IMR-90 (cell line): ENCODE measurements around the gene UBL5. TPM values are rescaled to one million over a fixed set of nuclear protein-coding genes. Genes with fewer than 3 reads are reported as not detected.

Experiments used
- ATAC-seq: fragments of 200-7000 bp; cut with Tn5 transposase; 2 replicates; pipeline ENCODE4 v1.9.1; 2020; ENCODE audit warnings: low read depth, mild to moderate bottlenecking, moderate library complexity
- BruUV-seq: library from RNA; stranded (reverse); fragments of 400-500 nt; replicated peaks from 2 replicates; lab custom pipeline; 2021; lab: Mats Ljungman, UMichigan
- CTCF ChIA-PET: fragments of 300-600 bp; formaldehyde crosslinking; extraction: SDS; loops from one replicate; lab custom pipeline; 2021; ENCODE audit warnings: antibody characterized with exemption; lab: Yijun Ruan, JAX
- POLR2A ChIA-PET: fragments of 300-600 bp; sonication (Branson Sonifier 250); formaldehyde crosslinking; loops from one replicate; lab custom pipeline; 2022; ENCODE audit warnings: antibody characterized with exemption; ENCODE audit not compliant: unreplicated experiment; lab: Charles Lee
- DNase-seq: peaks from one replicate; pipeline ENCODE4 v3.0.0; 2013
- H2AFZ ChIP-seq: replicated peaks from 2 replicates; pipeline ENCODE3; 2013; ENCODE audit warnings: low read length, mild to moderate bottlenecking; ENCODE audit not compliant: poor library complexity
- H2AK5ac ChIP-seq: 2 replicates; pipeline ENCODE4 v1.6.1; 2013; ENCODE audit warnings: low read depth, low read length, inconsistent platforms
- H2AK9ac ChIP-seq: replicated peaks from 2 replicates; pipeline ENCODE3; 2013; ENCODE audit warnings: mild to moderate bottlenecking, low read depth, low read length, moderate library complexity; ENCODE audit not compliant: poor library complexity
- H2BK120ac ChIP-seq: 2 replicates; pipeline ENCODE4 v1.6.1; 2013; ENCODE audit warnings: low read depth, low read length, inconsistent platforms
- H2BK15ac ChIP-seq: 3 replicates; pipeline ENCODE4 v1.6.1; 2013; ENCODE audit warnings: low read depth, low read length, inconsistent platforms
- H2BK20ac ChIP-seq: 2 replicates; pipeline ENCODE4 v1.6.1; 2013; ENCODE audit warnings: low read depth, mild to moderate bottlenecking, inconsistent platforms, low read length, moderate library complexity
- H2BK5ac ChIP-seq: 2 replicates; pipeline ENCODE4 v1.6.1; 2013; ENCODE audit warnings: mild to moderate bottlenecking, low read depth, low read length, inconsistent platforms; ENCODE audit not compliant: poor library complexity, severe bottlenecking
- H3K14ac ChIP-seq: replicated peaks from 2 replicates; pipeline ENCODE4 v1.6.1; 2013; ENCODE audit warnings: low read depth, low read length, inconsistent platforms
- H3K18ac ChIP-seq: 2 replicates; pipeline ENCODE4 v1.6.1; 2013; ENCODE audit warnings: low read depth, low read length, control low read depth
- H3K23ac ChIP-seq: 2 replicates; pipeline ENCODE4 v1.6.1; 2013; ENCODE audit warnings: low read depth, low read length, inconsistent platforms
- H3K27ac ChIP-seq: 2 replicates; pipeline ENCODE4 v1.5.1; 2013; ENCODE audit warnings: mild to moderate bottlenecking, control low read depth, low read length; ENCODE audit not compliant: insufficient read depth
- H3K27me3 ChIP-seq: 2 replicates; pipeline ENCODE4 v1.6.1; 2013; ENCODE audit warnings: low read length; ENCODE audit not compliant: control insufficient read depth, insufficient read depth
- H3K36me3 ChIP-seq: 2 replicates; pipeline ENCODE4 v1.6.1; 2013; ENCODE audit warnings: low read length, mixed read lengths; ENCODE audit not compliant: control insufficient read depth, insufficient read depth
- H3K4ac ChIP-seq: 2 replicates; pipeline ENCODE4 v1.6.1; 2013; ENCODE audit warnings: low read depth, low read length, inconsistent platforms
- H3K4me1 ChIP-seq: 2 replicates; pipeline ENCODE4 v1.6.1; 2013; ENCODE audit warnings: low read length, mixed read lengths; ENCODE audit not compliant: control insufficient read depth, insufficient read depth
- H3K4me2 ChIP-seq: 2 replicates; pipeline ENCODE4 v1.6.1; 2013; ENCODE audit warnings: low read depth, mild to moderate bottlenecking, control low read depth, low read length, moderate library complexity
- H3K4me3 ChIP-seq: 2 replicates; pipeline ENCODE4 v1.5.1; 2013; ENCODE audit warnings: low read depth, mild to moderate bottlenecking, control low read depth, low read length, moderate library complexity; ENCODE audit not compliant: insufficient read depth
- H3K56ac ChIP-seq: 2 replicates; pipeline ENCODE4 v1.6.1; 2013; ENCODE audit warnings: low read length, inconsistent platforms; ENCODE audit not compliant: insufficient read depth; ENCODE audit errors: extremely low read depth
- H3K79me1 ChIP-seq, 2 experiments: 2 replicates each; pipeline ENCODE4 v1.6.1; 2013; ENCODE audit warnings: low read length in 2 of 2, inconsistent platforms in 1 of 2, low read depth in 1 of 2
- H3K9ac ChIP-seq: 2 replicates; pipeline ENCODE4 v1.6.1; 2013; ENCODE audit warnings: low read depth, low read length, control low read depth
- H3K9me1 ChIP-seq: 2 replicates; pipeline ENCODE4 v1.6.1; 2013; ENCODE audit warnings: low read length, inconsistent platforms; ENCODE audit not compliant: insufficient read depth
- H3K9me3 ChIP-seq: 2 replicates; pipeline ENCODE4 v1.6.1; 2013; ENCODE audit warnings: low read length; ENCODE audit not compliant: control insufficient read depth, insufficient read depth
- H4K20me1 ChIP-seq: 2 replicates; pipeline ENCODE4 v1.6.1; 2013; ENCODE audit warnings: low read length, inconsistent platforms; ENCODE audit not compliant: insufficient read depth
- H4K5ac ChIP-seq: 2 replicates; pipeline ENCODE4 v1.6.1; 2013; ENCODE audit warnings: mild to moderate bottlenecking, low read depth, low read length, control low read depth
- H4K8ac ChIP-seq, 2 experiments: 2 replicates each; pipeline ENCODE4 v1.6.1; 2013; ENCODE audit warnings: low read depth in 2 of 2, low read length in 2 of 2, control low read depth in 1 of 2, inconsistent platforms in 1 of 2
- H4K91ac ChIP-seq: 2 replicates; pipeline ENCODE4 v1.6.1; 2013; ENCODE audit warnings: low read depth, low read length, inconsistent platforms; ENCODE audit not compliant: insufficient read depth
- BHLHE40 ChIP-seq: fragments of 150-350 bp; IDR thresholded peaks from 2 replicates; pipeline ENCODE4 v1.6.1; 2016; ENCODE audit warnings: mild to moderate bottlenecking, low read depth, low read length
- CEBPB ChIP-seq: IDR thresholded peaks from 2 replicates; pipeline ENCODE4 v1.6.1; 2012; ENCODE audit warnings: low read depth, low read length, improper control_type of control experiment
- CHD1 ChIP-seq: IDR thresholded peaks from 2 replicates; pipeline ENCODE4 v1.6.1; 2012; ENCODE audit warnings: low read depth, low read length, improper control_type of control experiment
- ELK1 ChIP-seq: fragments of 150-350 bp; IDR thresholded peaks from 2 replicates; pipeline ENCODE4 v1.6.1; 2016; ENCODE audit warnings: low read depth, mild to moderate bottlenecking, low read length, moderate library complexity, borderline replicate concordance
- FOS ChIP-seq: fragments of 150-350 bp; IDR thresholded peaks from 2 replicates; pipeline ENCODE4 v1.6.1; 2016; ENCODE audit warnings: low read depth, low read length
- MAFK ChIP-seq: IDR thresholded peaks from 2 replicates; pipeline ENCODE4 v1.6.1; 2012; ENCODE audit warnings: low read depth, low read length, improper control_type of control experiment
- MAZ ChIP-seq: IDR thresholded peaks from 2 replicates; pipeline ENCODE4 v1.6.1; 2012; ENCODE audit warnings: low read depth, mild to moderate bottlenecking, low read length, improper control_type of control experiment, moderate library complexity, borderline replicate concordance
- NFE2L2 ChIP-seq: fragments of 150-350 bp; IDR thresholded peaks from 2 replicates; pipeline ENCODE4 v1.6.1; 2016; ENCODE audit warnings: low read depth, mild to moderate bottlenecking, low read length
- POLR2A ChIP-seq: IDR thresholded peaks from 2 replicates; pipeline ENCODE4 v1.6.1; 2012; ENCODE audit warnings: mild to moderate bottlenecking, low read depth, low read length
- RAD21 ChIP-seq: IDR thresholded peaks from 2 replicates; pipeline ENCODE4 v1.6.1; 2012; ENCODE audit warnings: low read length, improper control_type of control experiment
- RCOR1 ChIP-seq: IDR thresholded peaks from 2 replicates; pipeline ENCODE4 v1.6.1; 2012; ENCODE audit warnings: mild to moderate bottlenecking, low read length, improper control_type of control experiment; ENCODE audit not compliant: insufficient replicate concordance
- RFX5 ChIP-seq: IDR thresholded peaks from 2 replicates; pipeline ENCODE4 v1.8.0; 2012; ENCODE audit warnings: low read depth, mild to moderate bottlenecking, low read length, moderate library complexity
- SMC3 ChIP-seq: fragments of 150-350 bp; IDR thresholded peaks from 2 replicates; pipeline ENCODE4 v1.6.1; 2016; ENCODE audit warnings: low read depth, mild to moderate bottlenecking, antibody characterized with exemption, low read length, moderate library complexity
- WGBS, 2 experiments: methylation state at CpG; one replicate each; pipeline versions ENCODE4 v1.1.5 to v1.1.7; 2013; ENCODE audit warnings: missing lambda C conversion rate in 2 of 2; ENCODE audit not compliant: insufficient read length in 1 of 2; ENCODE audit errors: extremely low coverage in 2 of 2; 5-methylcytosine and 5-hydroxymethylcytosine counted together
- dilution Hi-C: fragments of 300-500 bp; cut with HindIII; formaldehyde crosslinking; loops from one replicate; pipeline ENCODE4 v1.14.3; 2018; ENCODE audit warnings: low sequenced_read_pairs; ENCODE audit not compliant: unreplicated experiment
- in situ Hi-C: fragments of 300-500 bp; cut with MboI; formaldehyde crosslinking; loops from 3 replicates; pipeline ENCODE4 v1.14.3; 2019; ENCODE audit warnings: low sequenced_read_pairs, inconsistent platforms, mixed read lengths
- intact Hi-C: fragments of 100-400 bp; cut with micrococcal nuclease; formaldehyde crosslinking; loops from 2 replicates; pipeline ENCODE4 v1.10.0; 2022
- polyA plus RNA-seq, 3 experiments: library from polyadenylated mRNA; depleted of rRNA; stranded (reverse); fragments of >200 nt; gene quantifications; 2 replicates each; pipeline ENCODE4 v1.2.3, GENCODE V29; 2012; ENCODE audit warnings: low replicate concordance in 1 of 3
- total RNA-seq: library from RNA; depleted of rRNA; stranded (reverse); fragments of >200 nt; gene quantifications from 2 replicates; pipeline ENCODE4 v1.2.3, GENCODE V29; 2012

Gene UBL5
- total and polyA plus RNA-seq, 2 of the 4 experiments (the other 2 are of a cell fraction), result 434 to 1,091 TPM

- Histone ChIP-seq H3K4ac (no peak overlapping the region), H4K91ac (no peak overlapping the region), H3K56ac (no peak overlapping the region), H2BK20ac (no peak overlapping the region), H3K27ac (no peak overlapping the region), H2AK5ac (no peak overlapping the region), H3K18ac (no peak overlapping the region), H3K4me3 (no peak overlapping the region), H3K23ac (no peak overlapping the region), H3K9ac (no peak overlapping the region), H4K5ac (no peak overlapping the region), H3K36me3 (peaks cover 15% of the 10 kb centered on the region), H2AK9ac (no peak overlapping the region), H2BK5ac (no peak overlapping the region), H3K4me1 (peaks cover 5% of the 10 kb centered on the region), H4K8ac (no peak overlapping the region), H3K79me1 (peaks cover 17 to 46% of the 10 kb centered on the region in 2 experiments), H3K9me3 (no peaks in the 10 kb centered on the region), H2BK120ac (no peak overlapping the region), H3K27me3 (no peaks in the 10 kb centered on the region), H2AFZ (no peak overlapping the region), H3K14ac (no peak overlapping the region), H2BK15ac (no peak overlapping the region), H3K9me1 (peaks cover 9% of the 10 kb centered on the region; the same call in 1 of the 2 replicates), H3K4me2 (no peak overlapping the region), H4K20me1 (peaks cover 19% of the 10 kb centered on the region)
- in situ Hi-C loops (no loop called here), intact Hi-C loops (no loop called here), dilution Hi-C loops (no loop called here)
- POLR2A ChIA-PET, result no interaction called here
- no peak for TF ChIP-seq MAFK
- no peak for TF ChIP-seq NFE2L2
- no peak for TF ChIP-seq FOS
- TF ChIP-seq SMC3, result no peak
- no peak for TF ChIP-seq CHD1
- TF ChIP-seq RCOR1, result no peak
- TF ChIP-seq RAD21, result no peak
- TF ChIP-seq BHLHE40, result no peak
- TF ChIP-seq ELK1, result no peak
- TF ChIP-seq POLR2A, result no peak
- TF ChIP-seq CEBPB, result no peak
- no peak for TF ChIP-seq RFX5
- TF ChIP-seq MAZ, result no peak
- DNase-seq (no peak), ATAC-seq (no peak)
- CTCF ChIA-PET, result no interaction called here
- no TSS peak for BruUV-seq
- WGBS, 2 experiments, result 71% methylated on average over 1 of the region's 7 CpGs; no CpG with 5 or more reads in 1 of the 2 experiments
These were observed 22.1 kb downstream of the UBL5 start for GRCh38 chr19:9849791-9850190.
